Stomach (tissue), 9 donors: ENCODE measurements around the gene PLA2G5. TPM values are rescaled to one million over a fixed set of nuclear protein-coding genes. Genes with fewer than 3 reads are reported as not detected.
A peak's percentile ranks its signal among the peaks of the same experiment; 100 is the strongest.

Source experiments
- DNase-seq, 2 donors: peaks; one replicate each; pipeline versions ENCODE4 v3.0.0 to v3.0.0-alpha.2; 2013 to 2019
- H3K27ac ChIP-seq, 5 donors: fragments of 200-600 bp in 4 of 5; sonication (generic) in 4 of 5; one replicate each; pipeline ENCODE4 v1.5.1; 2013 to 2019; ENCODE audit warnings: mild to moderate bottlenecking in 1 of 5, moderate library complexity in 1 of 5
- H3K27me3 ChIP-seq, 3 donors: fragments of 200-600 bp; sonication (generic); one replicate each; pipeline ENCODE4 v1.5.1; 2017 to 2019; ENCODE audit warnings: mixed run types in 1 of 3
- H3K36me3 ChIP-seq, 4 donors: fragments of 200-600 bp; sonication (generic); 1 replicate in 3 of 4; 2 replicates in 1 of 4; pipeline ENCODE4 v1.5.1; 2016 to 2019
- H3K4me1 ChIP-seq, 4 donors: fragments of 200-600 bp; sonication (generic); one replicate each; pipeline ENCODE4 v1.5.1; 2016 to 2019
- H3K4me3 ChIP-seq, 4 donors: fragments of 200-600 bp; sonication (generic) in 3 of 4; one replicate each; pipeline ENCODE4 v1.5.1; 2016 to 2019; ENCODE audit warnings: mild to moderate bottlenecking in 1 of 4
- H3K9me3 ChIP-seq, 4 donors: fragments of 200-600 bp; sonication (generic); one replicate each; pipeline ENCODE4 v1.5.1; 2016 to 2019
- CTCF ChIP-seq, 7 experiments: fragments of 450-650 bp in 4 of 7; fragments of 200-600 bp in 3 of 7; sonication (generic) in 3 of 7; IDR thresholded peaks; one replicate each; pipeline ENCODE4 v1.5.1; 2016 to 2019; ENCODE audit warnings: antibody characterized with exemption in 7 of 7, control low read depth in 2 of 7, mild to moderate bottlenecking in 1 of 7
- EP300 ChIP-seq: sonication (generic); formaldehyde crosslinking; IDR thresholded peaks from one replicate; pipeline ENCODE4 v1.6.1; 2017; ENCODE audit warnings: antibody characterized with exemption
- POLR2A ChIP-seq, 4 donors: fragments of 450-650 bp; IDR thresholded peaks; one replicate each; pipeline ENCODE4 v1.6.1; 2016; ENCODE audit warnings: antibody characterized with exemption in 4 of 4, control low read depth in 2 of 4, mild to moderate bottlenecking in 1 of 4, moderate library complexity in 1 of 4
- POLR2AphosphoS5 ChIP-seq, 3 donors: sonication (generic); formaldehyde crosslinking; IDR thresholded peaks; one replicate each; pipeline ENCODE4 v1.6.1; 2016; ENCODE audit warnings: antibody characterized with exemption in 3 of 3
- WGBS, 5 donors: extraction: QIAGEN DNeasy Blood & Tissue Kit in 3 of 5; methylation state at CpG; one replicate each; pipeline versions ENCODE4 v1.1.5 to v1.1.7; 2013 to 2018; 5-methylcytosine and 5-hydroxymethylcytosine counted together
- intact Hi-C: fragments of 100-400 bp; cut with DNase I; formaldehyde crosslinking; loops from one replicate; pipeline ENCODE4 v1.15.1; 2023; ENCODE audit warnings: low total_unique reads
- polyA plus RNA-seq, 3 donors: library from polyadenylated mRNA; stranded (reverse); fragments of 200-250 nt; gene quantifications; one replicate each; pipeline ENCODE4 v1.2.3, GENCODE V29; 2013
- total RNA-seq, 5 donors: library from RNA; depleted of rRNA; stranded (reverse); fragments of >200 nt; gene quantifications; one replicate each; pipeline versions ENCODE4 v1.1.0 to v1.2.3, GENCODE V29; 2014 to 2016
- donor health status: healthy with polysubstance abuse.
- donor health status: Bipolar disorder and iron deficiency.
- donor health status: healthy.

PLA2G5 gene
- total and polyA plus RNA-seq, 8 donors = 0.92 to 9.4 (median 4.7) TPM; not detected in 2

GRCh38 chr1:20090641-20091040 lies 20.6 kb downstream of the PLA2G5 start:
- Histone ChIP-seq H3K36me3 (no peaks in the 10 kb centered on the region), H3K4me1 (peaks cover 0 to 4% (median 0%) of the 10 kb centered on the region in 4 donors), H3K27me3 (peaks cover 0 to 3% (median 0%) of the 10 kb centered on the region in 3 donors), H3K27ac (no peak overlapping the region), H3K9me3 (no peaks in the 10 kb centered on the region), H3K4me3 (no peak overlapping the region)
- intact Hi-C loops = no loop called here
- TF ChIP-seq POLR2AphosphoS5 (IDR thresholded peaks at IDR 0.05) (no peak), CTCF (IDR thresholded peaks at IDR 0.05) (no peak), EP300 (no peak), POLR2A (IDR thresholded peaks at IDR 0.05) (no peak)
- no peak for DNase-seq
- 83 to 93% (median 84%) methylated on average over 6 of the region's 6 CpGs for WGBS, 5 donors

GRCh38 chr1:20093303-20093702 lies 23.3 kb downstream of the PLA2G5 start:
- 82 to 87% (median 85%) methylated on average over 5 of the region's 5 CpGs for WGBS, 5 donors

GRCh38 chr1:20093940-20094391 lies 24.0 kb downstream of the PLA2G5 start:
- WGBS, 5 donors = 67 to 78% (median 72%) methylated on average over 5 of the region's 5 CpGs
- H3K36me3 ChIP-seq = no peaks in the 10 kb centered on the region
- H3K4me3 ChIP-seq = no peak overlapping the region
- peaks cover 0 to 5% (median 0%) of the 10 kb centered on the region in 4 donors for H3K9me3 ChIP-seq
- no peak for DNase-seq
- TF ChIP-seq EP300 (no peak), POLR2AphosphoS5 (IDR thresholded peaks at IDR 0.05) (peak in 1 of 3 donors; percentile 23)
- H3K4me1 ChIP-seq = peaks cover 0 to 4% (median 0%) of the 10 kb centered on the region in 4 donors
- peaks cover 0 to 3% (median 0%) of the 10 kb centered on the region in 3 donors for H3K27me3 ChIP-seq
- peak overlapping the region in 3 of 5 donors; percentile 33 to 62 (median 56) for H3K27ac ChIP-seq
- intact Hi-C loops = no loop called here

More at GRCh38 chr1:20093303-20093702, 23.3 kb downstream of the PLA2G5 start:
- Histone ChIP-seq H3K9me3 (peaks cover 0 to 5% (median 0%) of the 10 kb centered on the region in 4 donors), H3K27ac (peak overlapping the region in 2 of 5 donors; percentile 56 to 62), H3K4me1 (peaks cover 0 to 4% (median 0%) of the 10 kb centered on the region in 4 donors), H3K27me3 (peaks cover 0 to 3% (median 0%) of the 10 kb centered on the region in 3 donors), H3K4me3 (no peak overlapping the region), H3K36me3 (no peaks in the 10 kb centered on the region)
- intact Hi-C loops = no loop called here
- no peak for DNase-seq
- TF ChIP-seq POLR2A (IDR thresholded peaks at IDR 0.05) (no peak), CTCF (IDR thresholded peaks at IDR 0.05) (no peak), EP300 (no peak), POLR2AphosphoS5 (IDR thresholded peaks at IDR 0.05) (no peak)

- Histone ChIP-seq H3K9me3 (peaks cover 0 to 5% (median 0%) of the 10 kb centered on the region in 4 donors), H3K4me1 (peaks cover 0 to 4% (median 0%) of the 10 kb centered on the region in 4 donors), H3K27ac (no peak overlapping the region), H3K27me3 (no peaks in the 10 kb centered on the region), H3K36me3 (no peaks in the 10 kb centered on the region), H3K4me3 (no peak overlapping the region)
- DNase-seq = no peak
- 61 to 75% (median 70%) methylated on average over 5 of the region's 5 CpGs for WGBS, 5 donors
- TF ChIP-seq POLR2A (IDR thresholded peaks at IDR 0.05) = no peak
- TF ChIP-seq EP300 = no peak
- TF ChIP-seq POLR2AphosphoS5 (IDR thresholded peaks at IDR 0.05) = no peak
- TF ChIP-seq CTCF (IDR thresholded peaks at IDR 0.05) = no peak
- intact Hi-C loops = no loop called here
These were observed 25.8 kb downstream of the PLA2G5 start for GRCh38 chr1:20095564-20096434.
